NCI-H345 treated with DMSO at 0.1 percent for 48 hours (cell line): Measurements from ENCODE around the gene ATXN1.
A peak's percentile ranks its signal among the peaks of the same experiment; 100 is the strongest.

Source experiments
- DNase-seq: peaks from one replicate; lab custom pipeline; 2025; ENCODE audit not compliant: unreplicated experiment; lab: John Stamatoyannopoulos, UW

Gene ATXN1

GRCh38 chr6:16354692-16355091, 406.6 kb downstream of the ATXN1 start:
- no peak for DNase-seq

- DNase-seq, result no peak
Measured at GRCh38 chr6:16352821-16353438, 408.3 kb downstream of the ATXN1 start.

GRCh38 chr6:16352258-16352635, 409.0 kb downstream of the ATXN1 start:
- no peak for DNase-seq

- DNase-seq, result no peak
Measured at GRCh38 chr6:16349544-16349943, 411.7 kb downstream of the ATXN1 start.

GRCh38 chr6:16346831-16347230, 414.4 kb downstream of the ATXN1 start:
- DNase-seq, result no peak

GRCh38 chr6:16345449-16346330, 415.6 kb downstream of the ATXN1 start:
- DNase-seq, result no peak

GRCh38 chr6:16344756-16345155, 416.5 kb downstream of the ATXN1 start:
- DNase-seq, result no peak

- DNase-seq, result no peak
Measured at GRCh38 chr6:16343593-16343992, 417.7 kb downstream of the ATXN1 start.

GRCh38 chr6:16339265-16339587, 422.0 kb downstream of the ATXN1 start:
- no peak for DNase-seq

- DNase-seq, result no peak
Measured at GRCh38 chr6:16338577-16339264, 422.5 kb downstream of the ATXN1 start.

- no peak for DNase-seq
Measured at GRCh38 chr6:16337295-16337975, 423.8 kb downstream of the ATXN1 start.

- DNase-seq, result no peak
Measured at GRCh38 chr6:16336911-16337294, 424.4 kb downstream of the ATXN1 start.

GRCh38 chr6:16336056-16336818, 425.0 kb downstream of the ATXN1 start:
- DNase-seq, result no peak

GRCh38 chr6:16335176-16335575, 426.1 kb downstream of the ATXN1 start:
- DNase-seq, result no peak

GRCh38 chr6:16334671-16335070, 426.6 kb downstream of the ATXN1 start:
- DNase-seq, result no peak

GRCh38 chr6:16333580-16333979, 427.7 kb downstream of the ATXN1 start:
- DNase-seq, result no peak

GRCh38 chr6:16332175-16332542, 429.1 kb downstream of the ATXN1 start:
- peak; percentile 14 for DNase-seq

GRCh38 chr6:16331384-16332174, 429.7 kb downstream of the ATXN1 start:
- no peak for DNase-seq

- DNase-seq, result no peak
Measured at GRCh38 chr6:16329233-16329632, 432.0 kb downstream of the ATXN1 start.

GRCh38 chr6:16327777-16328325, 433.4 kb downstream of the ATXN1 start:
- DNase-seq, result no peak
